ENCODE results near the gene SPON1. TPM values are rescaled to one million over a fixed set of nuclear protein-coding genes. Genes with fewer than 3 reads are reported as not detected.
A peak's percentile ranks its signal among the peaks of the same experiment; 100 is the strongest.
"Not testable (repeated sequence)": the region's sequence is repeated elsewhere in the genome, so short reads cannot be mapped to it uniquely, and the experiment has no call there.

The SPON1 gene
- total and polyA plus RNA-seq, 9 donors, result 15.3 to 35.2 (median 23.3) TPM

DNA sequence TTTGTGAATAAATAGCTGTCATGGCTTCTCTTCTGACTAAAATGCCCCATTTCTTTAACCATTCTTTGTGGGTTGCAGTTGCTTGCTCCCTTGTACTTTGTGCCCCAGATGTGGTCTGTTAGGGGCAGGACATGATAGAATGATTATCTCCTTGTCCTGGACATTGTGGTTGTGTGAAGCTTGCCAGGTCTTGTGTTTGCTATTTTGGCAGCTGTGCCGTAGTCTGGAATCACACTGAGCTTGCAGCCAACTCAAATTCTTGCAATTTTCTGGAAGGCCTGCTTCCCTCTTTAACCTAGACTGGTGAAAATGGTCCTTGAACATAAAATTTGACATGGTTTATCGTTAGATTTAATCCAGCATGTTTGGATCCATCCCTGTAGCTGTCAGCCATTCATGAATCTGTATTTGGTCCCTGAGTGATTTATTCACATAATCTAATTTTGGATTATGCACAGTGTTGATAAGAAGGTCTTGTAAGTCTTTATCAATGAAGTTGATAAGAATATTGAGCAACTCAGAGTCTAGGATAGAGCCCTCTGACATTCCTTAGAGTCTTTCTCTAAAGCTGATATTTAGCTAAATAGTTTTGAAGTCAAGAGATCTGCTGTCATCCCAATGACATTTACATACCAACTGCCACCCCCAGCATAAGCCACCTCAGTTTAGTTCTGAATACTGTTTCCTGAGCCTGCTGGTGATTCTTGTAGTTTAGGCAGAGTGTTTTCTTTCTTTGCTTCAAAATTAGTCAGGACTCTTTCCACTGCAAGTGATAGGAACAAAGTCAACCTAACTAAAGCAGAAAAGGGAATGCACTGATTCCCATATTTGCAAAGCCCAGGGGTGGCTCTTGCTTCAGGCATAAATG lies 9.8 kb downstream of the SPON1 start:
- WGBS (ENCODE audit: insufficient coverage), result no CpG with 5 or more reads among the region's 2 CpGs
- Histone ChIP-seq H3K27me3 (ENCODE audit: control insufficient read depth, insufficient read depth, low read length) (peaks cover 4% of the 10 kb centered on the region), H3K4me1 (ENCODE audit: control insufficient read depth, insufficient read depth, low read length) (peaks cover 15% of the 10 kb centered on the region), H3K27ac (ENCODE audit: low read length) (no peak overlapping the region), H3K4me3 (ENCODE audit: low read length) (no peak overlapping the region), H3K9me3 (replicated peaks; ENCODE audit: control insufficient read depth, low read depth, low read length) (no peaks in the 10 kb centered on the region), H3K36me3 (ENCODE audit: control insufficient read depth, insufficient read depth, low read length) (no peaks in the 10 kb centered on the region)
- peak; percentile 58 for DNase-seq

DNA sequence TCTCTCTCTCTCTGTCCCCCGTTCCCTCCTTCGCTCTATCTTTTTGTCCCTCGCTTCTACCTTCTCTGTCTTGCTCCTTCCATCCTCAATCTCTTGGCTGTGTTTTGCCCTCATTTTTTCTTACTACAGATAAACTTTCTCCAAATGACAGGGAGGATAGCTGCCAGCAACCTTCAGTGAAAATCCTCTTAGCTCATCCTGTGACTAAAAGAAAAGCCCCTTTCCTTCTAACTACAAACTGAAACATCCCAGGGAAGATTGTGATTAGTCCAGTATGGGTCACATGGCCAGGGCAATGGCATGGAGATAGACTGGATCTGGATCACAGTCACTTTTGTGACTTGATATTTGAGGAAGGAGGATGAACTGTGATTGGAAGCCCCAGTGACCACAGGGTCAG lies 10.4 kb downstream of the SPON1 start:
- no peaks in the 10 kb centered on the region for H3K36me3 ChIP-seq (ENCODE audit: control insufficient read depth, insufficient read depth, low read length)
- H3K27me3 ChIP-seq (ENCODE audit: control insufficient read depth, insufficient read depth, low read length), result peaks cover 4% of the 10 kb centered on the region
- no peak for DNase-seq
- no peaks in the 10 kb centered on the region for H3K9me3 ChIP-seq (replicated peaks; ENCODE audit: control insufficient read depth, low read depth, low read length)
- H3K4me3 ChIP-seq (ENCODE audit: low read length), result no peak overlapping the region
- WGBS (ENCODE audit: insufficient coverage), result 93% methylated on average over 3 of the region's 3 CpGs
- H3K4me1 ChIP-seq (ENCODE audit: control insufficient read depth, insufficient read depth, low read length), result peaks cover 15% of the 10 kb centered on the region
- H3K27ac ChIP-seq (ENCODE audit: low read length), result no peak overlapping the region

DNA sequence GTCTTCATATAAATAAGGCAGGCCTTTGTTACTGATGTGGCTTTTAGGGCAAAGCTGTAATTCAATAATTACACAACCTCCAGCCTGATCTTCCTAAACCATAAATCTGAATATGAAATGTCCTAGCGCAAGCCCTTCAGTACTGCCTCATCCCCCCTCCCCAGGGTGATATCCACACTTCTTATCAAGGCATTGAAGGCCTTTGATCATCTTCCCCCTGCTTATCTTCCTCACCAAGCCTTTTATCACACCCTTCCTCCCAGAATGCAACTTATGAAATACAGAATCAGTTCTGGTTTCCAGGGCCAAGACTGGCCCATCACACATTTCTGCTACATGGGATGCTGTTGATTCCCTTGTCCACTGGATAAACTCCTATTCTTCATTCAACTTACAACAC lies 12.1 kb downstream of the SPON1 start:
- no peak for DNase-seq
- no peak overlapping the region for H3K4me3 ChIP-seq (ENCODE audit: low read length)
- no peaks in the 10 kb centered on the region for H3K27me3 ChIP-seq (ENCODE audit: control insufficient read depth, insufficient read depth, low read length)
- peaks cover 15% of the 10 kb centered on the region for H3K4me1 ChIP-seq (ENCODE audit: control insufficient read depth, insufficient read depth, low read length)
- H3K9me3 ChIP-seq (replicated peaks; ENCODE audit: control insufficient read depth, low read depth, low read length), result no peaks in the 10 kb centered on the region
- no peaks in the 10 kb centered on the region for H3K36me3 ChIP-seq (ENCODE audit: control insufficient read depth, insufficient read depth, low read length)
- H3K27ac ChIP-seq (ENCODE audit: low read length), result no peak overlapping the region
- WGBS (ENCODE audit: insufficient coverage), result 83% methylated on average over 1 of the region's 1 CpG

DNA sequence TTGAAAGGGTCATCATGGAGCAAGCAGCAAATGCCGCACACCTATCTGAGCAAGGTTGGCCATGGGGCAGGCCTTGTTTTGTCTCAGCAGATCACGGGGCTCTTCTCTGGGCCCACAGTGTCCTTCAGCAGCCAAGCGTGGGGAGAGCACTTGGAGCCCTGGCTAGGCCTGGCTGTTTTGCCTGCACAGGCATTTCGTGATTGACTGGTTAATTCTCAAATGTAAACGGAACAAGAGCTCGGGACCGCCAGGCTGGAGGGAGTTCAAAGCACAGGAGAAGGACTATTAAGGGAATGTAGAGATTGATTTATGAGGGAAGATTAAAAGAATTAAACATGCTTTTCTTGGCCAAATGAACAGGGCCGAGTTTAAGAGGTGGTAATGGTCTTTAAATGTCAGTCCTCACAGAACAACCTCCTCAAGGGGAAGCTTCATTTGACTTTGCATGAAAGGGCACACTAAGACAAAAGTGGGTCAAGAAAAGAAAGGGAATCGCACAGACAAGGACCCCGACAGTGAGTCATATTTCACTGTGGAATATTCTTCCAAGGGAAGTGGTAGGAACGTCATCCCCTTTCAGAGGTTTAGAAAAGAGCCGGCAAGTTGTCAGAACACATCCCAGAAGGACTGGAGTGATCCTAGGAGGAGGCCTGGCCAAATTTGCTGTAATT lies 20.7 kb downstream of the SPON1 start:
- peak; percentile 25 for DNase-seq
- no peak overlapping the region for H3K4me3 ChIP-seq (ENCODE audit: low read length)
- 50% methylated on average over 10 of the region's 12 CpGs for WGBS (ENCODE audit: insufficient coverage)

DNA sequence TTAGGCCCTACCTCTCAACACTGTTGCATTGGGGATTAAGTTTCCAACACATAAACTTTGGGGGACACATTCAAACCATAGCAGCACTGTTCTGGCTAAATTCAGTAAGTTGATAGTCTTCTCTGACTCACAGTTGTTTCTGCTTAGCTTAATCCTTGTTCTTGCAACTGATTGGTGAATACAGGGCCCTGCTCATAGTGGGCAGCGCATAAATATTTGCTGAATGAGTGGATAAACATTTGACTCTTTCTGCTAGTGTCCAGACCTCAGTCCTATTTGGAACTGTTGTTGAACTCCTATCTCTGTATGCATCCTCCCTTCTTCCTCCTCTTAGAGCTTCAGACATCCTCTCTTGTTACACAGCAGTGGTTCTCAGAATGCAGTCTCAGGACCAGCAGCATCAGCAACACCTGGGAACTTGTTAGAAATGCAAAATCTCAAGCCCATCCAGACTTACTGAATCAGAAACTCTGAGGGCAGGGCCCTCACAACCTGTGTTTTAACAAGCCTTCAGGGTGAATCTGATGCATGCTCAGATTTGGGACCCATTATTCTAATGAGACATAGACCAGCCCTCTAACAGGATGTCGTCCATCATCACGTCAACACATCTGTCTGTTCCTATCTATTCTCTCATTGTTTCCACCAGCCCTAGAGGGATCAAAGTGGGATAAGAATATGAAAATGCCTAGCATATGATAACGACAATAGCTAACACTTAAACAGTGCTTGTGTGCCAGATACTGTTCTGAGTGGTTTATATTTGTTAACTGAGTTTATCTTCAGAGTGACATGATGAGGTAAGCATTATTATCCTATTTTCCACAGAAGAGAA lies 22.3 kb downstream of the SPON1 start:
- no peaks in the 10 kb centered on the region for H3K27me3 ChIP-seq (ENCODE audit: control insufficient read depth, insufficient read depth, low read length)
- H3K36me3 ChIP-seq (ENCODE audit: control insufficient read depth, insufficient read depth, low read length), result no peaks in the 10 kb centered on the region
- H3K9me3 ChIP-seq (replicated peaks; ENCODE audit: control insufficient read depth, low read depth, low read length), result no peaks in the 10 kb centered on the region
- H3K4me3 ChIP-seq (ENCODE audit: low read length), result no peak overlapping the region
- WGBS (ENCODE audit: insufficient coverage), result no CpG with 5 or more reads among the region's 4 CpGs
- no peak overlapping the region for H3K27ac ChIP-seq (ENCODE audit: low read length)
- no peaks in the 10 kb centered on the region for H3K4me1 ChIP-seq (ENCODE audit: control insufficient read depth, insufficient read depth, low read length)
- no peak for DNase-seq

More for the DNA sequence above, 20.7 kb downstream of the SPON1 start:
- Histone ChIP-seq H3K9me3 (replicated peaks; ENCODE audit: control insufficient read depth, low read depth, low read length) (no peaks in the 10 kb centered on the region), H3K27me3 (ENCODE audit: control insufficient read depth, insufficient read depth, low read length) (no peaks in the 10 kb centered on the region), H3K27ac (ENCODE audit: low read length) (no peak overlapping the region), H3K4me1 (ENCODE audit: control insufficient read depth, insufficient read depth, low read length) (no peaks in the 10 kb centered on the region), H3K36me3 (ENCODE audit: control insufficient read depth, insufficient read depth, low read length) (no peaks in the 10 kb centered on the region)

DNA sequence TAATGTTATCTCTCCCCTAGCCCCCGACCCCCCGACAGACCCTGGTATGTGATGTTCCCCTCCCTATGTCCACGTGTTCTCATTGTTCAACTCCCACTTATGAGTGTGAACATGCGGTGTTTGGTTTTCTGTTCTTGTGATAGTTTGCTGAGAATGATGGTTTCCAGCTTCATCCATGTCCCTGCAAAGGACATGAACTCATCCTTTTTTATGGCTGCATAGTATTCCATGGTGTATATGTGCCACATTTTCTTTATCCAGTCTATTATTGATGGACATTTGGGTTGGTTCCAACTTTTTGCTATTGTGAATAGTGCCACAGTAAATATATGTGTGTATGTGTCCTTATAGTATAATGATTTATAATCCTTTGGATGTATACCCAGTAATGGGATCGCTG lies 24.2 kb downstream of the SPON1 start:
- H3K4me3 ChIP-seq (ENCODE audit: low read length); H3K36me3 ChIP-seq (ENCODE audit: control insufficient read depth, insufficient read depth, low read length); DNase-seq; H3K27ac ChIP-seq (ENCODE audit: low read length); H3K9me3 ChIP-seq (replicated peaks; ENCODE audit: control insufficient read depth, low read depth, low read length); H3K4me1 ChIP-seq (ENCODE audit: control insufficient read depth, insufficient read depth, low read length); H3K27me3 ChIP-seq (ENCODE audit: control insufficient read depth, insufficient read depth, low read length): not testable (repeated sequence)
- WGBS (ENCODE audit: insufficient coverage), result no CpG with 5 or more reads among the region's 5 CpGs

DNA sequence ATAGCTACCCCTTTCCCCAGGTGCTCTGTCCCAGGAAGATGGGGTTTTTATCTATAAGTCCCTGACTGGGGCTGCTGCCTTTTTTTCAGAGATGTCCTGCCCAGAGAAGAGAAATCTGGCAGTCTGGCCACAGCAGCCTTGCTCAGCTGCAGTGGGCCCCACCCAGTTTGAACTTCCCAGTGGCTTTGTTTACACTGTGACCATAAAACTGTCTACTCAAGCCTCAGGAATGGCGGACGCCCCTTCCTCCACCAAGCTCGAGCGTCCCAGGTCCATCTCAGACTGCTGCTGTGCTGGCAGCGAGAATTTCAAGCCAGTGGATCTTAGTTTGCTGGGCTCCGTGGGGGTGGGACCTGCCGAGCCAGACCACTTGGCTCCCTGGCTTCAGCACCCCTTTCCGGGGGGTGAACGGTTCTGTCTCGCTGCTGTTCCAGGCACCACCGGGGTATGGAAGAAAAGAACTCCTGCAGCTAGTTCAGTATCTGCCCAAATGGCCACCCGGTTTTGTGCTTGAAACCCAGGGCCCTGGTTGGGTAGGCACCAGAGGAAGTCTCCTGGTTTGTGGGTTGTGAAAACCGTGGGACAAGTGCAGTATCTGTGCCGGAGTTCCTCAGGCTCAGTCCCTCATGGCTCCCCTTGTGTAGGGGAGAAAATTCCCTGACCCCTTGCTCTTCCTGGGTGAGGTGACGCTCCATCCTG lies 29.8 kb downstream of the SPON1 start:
- not testable (repeated sequence) for H3K36me3 ChIP-seq (ENCODE audit: control insufficient read depth, insufficient read depth, low read length); H3K9me3 ChIP-seq (replicated peaks; ENCODE audit: control insufficient read depth, low read depth, low read length); H3K4me1 ChIP-seq (ENCODE audit: control insufficient read depth, insufficient read depth, low read length); H3K27me3 ChIP-seq (ENCODE audit: control insufficient read depth, insufficient read depth, low read length); H3K4me3 ChIP-seq (ENCODE audit: low read length); DNase-seq; H3K27ac ChIP-seq (ENCODE audit: low read length)
- WGBS (ENCODE audit: insufficient coverage), result 59% methylated on average over 14 of the region's 15 CpGs

DNA sequence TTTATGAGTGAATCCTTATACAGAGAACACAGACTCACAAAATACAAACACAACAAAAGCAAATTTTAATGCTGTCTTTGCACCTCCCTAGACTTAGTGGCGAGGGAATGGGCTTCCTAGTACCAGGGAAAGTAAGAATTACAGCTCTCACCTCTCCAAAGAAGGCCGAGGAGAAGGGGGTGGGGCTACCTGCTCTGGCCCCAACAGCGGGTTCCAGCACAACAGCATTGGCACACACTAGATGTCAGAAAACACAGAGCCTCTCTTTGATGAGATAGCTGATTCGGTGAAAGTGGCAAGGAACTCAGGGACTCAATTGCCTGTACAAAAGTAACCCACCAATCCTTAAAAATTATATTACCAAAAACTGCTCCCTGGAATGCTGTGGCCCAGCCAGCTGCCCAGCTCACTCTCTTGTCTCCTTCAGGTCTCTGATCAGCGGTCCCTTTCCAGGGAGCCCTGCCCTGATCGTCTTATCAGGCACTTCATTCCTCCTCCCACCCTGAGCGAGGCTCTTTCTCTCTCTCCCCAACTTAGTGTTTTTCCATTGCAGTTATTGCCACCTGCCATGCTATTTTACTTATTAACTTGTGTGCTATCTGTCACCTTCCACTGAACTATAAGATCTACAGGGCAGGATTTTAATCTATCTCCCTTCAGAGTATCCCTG lies 30.7 kb downstream of the SPON1 start:
- WGBS (ENCODE audit: insufficient coverage), result 78% methylated on average over 4 of the region's 7 CpGs
- Histone ChIP-seq H3K4me1 (ENCODE audit: control insufficient read depth, insufficient read depth, low read length) (no peaks in the 10 kb centered on the region), H3K4me3 (ENCODE audit: low read length) (no peak overlapping the region), H3K27me3 (ENCODE audit: control insufficient read depth, insufficient read depth, low read length) (no peaks in the 10 kb centered on the region), H3K9me3 (replicated peaks; ENCODE audit: control insufficient read depth, low read depth, low read length) (no peaks in the 10 kb centered on the region), H3K36me3 (ENCODE audit: control insufficient read depth, insufficient read depth, low read length) (no peaks in the 10 kb centered on the region), H3K27ac (ENCODE audit: low read length) (no peak overlapping the region)
- no peak for DNase-seq

DNA sequence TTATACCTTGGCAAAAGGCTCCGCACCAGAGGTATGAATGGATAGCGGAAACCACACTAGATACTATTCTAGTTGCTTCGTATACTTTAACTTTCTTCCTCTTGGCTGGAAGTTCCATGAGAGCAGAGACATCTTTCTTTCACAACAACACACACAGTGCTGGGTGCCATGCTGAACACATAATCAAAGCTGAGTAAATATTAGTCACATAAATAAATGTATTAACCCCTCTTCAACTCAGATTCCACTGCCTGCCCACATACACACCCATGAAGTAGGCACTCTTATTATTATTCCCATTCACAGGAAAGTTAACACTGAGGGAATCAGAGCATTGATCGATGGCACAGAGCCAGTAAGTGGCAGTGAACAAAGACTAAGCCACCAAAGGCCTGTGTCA lies 35.4 kb downstream of the SPON1 start:
- no peak overlapping the region for H3K4me3 ChIP-seq (ENCODE audit: low read length)
- peaks cover 14% of the 10 kb centered on the region for H3K9me3 ChIP-seq (replicated peaks; ENCODE audit: control insufficient read depth, low read depth, low read length)
- H3K27me3 ChIP-seq (ENCODE audit: control insufficient read depth, insufficient read depth, low read length), result no peaks in the 10 kb centered on the region
- H3K36me3 ChIP-seq (ENCODE audit: control insufficient read depth, insufficient read depth, low read length), result no peaks in the 10 kb centered on the region
- no peak overlapping the region for H3K27ac ChIP-seq (ENCODE audit: low read length)
- no peak for DNase-seq
- no peaks in the 10 kb centered on the region for H3K4me1 ChIP-seq (ENCODE audit: control insufficient read depth, insufficient read depth, low read length)
- WGBS (ENCODE audit: insufficient coverage), result no CpG with 5 or more reads among the region's 4 CpGs

Data from muscle of leg (tissue), 11 donors.